ENCODE results near the gene RMDN2.
"Not testable (repeated sequence)": the region's sequence is repeated elsewhere in the genome, so short reads cannot be mapped to it uniquely, and the experiment has no call there.

Gene RMDN2

DNA sequence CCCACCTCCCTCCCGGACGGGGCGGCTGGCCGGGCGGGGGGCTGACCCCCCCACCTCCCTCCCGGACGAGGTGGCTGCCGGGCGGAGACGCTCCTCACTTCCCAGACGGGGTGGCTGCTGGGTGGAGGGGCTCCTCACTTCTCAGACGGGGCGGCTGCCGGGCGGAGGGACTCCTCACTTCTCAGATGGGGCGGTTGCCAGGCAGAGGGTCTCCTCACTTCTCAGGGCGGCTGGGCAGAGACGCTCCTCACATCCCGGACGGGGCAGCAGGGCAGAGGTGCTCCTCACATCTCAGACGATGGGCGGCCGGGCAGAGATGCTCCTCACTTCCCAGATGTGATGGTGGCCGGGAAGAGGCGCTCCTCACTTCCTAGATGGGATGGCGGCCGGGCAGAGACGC is 7.8 kb downstream of the RMDN2 start:
- DNase-seq (ENCODE audit: low read depth in 2 of 2) = not testable (repeated sequence)

GRCh38 chr2:37934591-37935513 is 9.8 kb downstream of the RMDN2 start:
- no peak for DNase-seq (ENCODE audit: low read depth in 2 of 2)

- not testable (repeated sequence) for DNase-seq (ENCODE audit: low read depth in 2 of 2)
Measured at GRCh38 chr2:37937568-37937967, 12.5 kb downstream of the RMDN2 start.

- not testable (repeated sequence) for DNase-seq (ENCODE audit: low read depth in 2 of 2)
Measured at GRCh38 chr2:37941267-37941666, 16.2 kb downstream of the RMDN2 start.

DNA sequence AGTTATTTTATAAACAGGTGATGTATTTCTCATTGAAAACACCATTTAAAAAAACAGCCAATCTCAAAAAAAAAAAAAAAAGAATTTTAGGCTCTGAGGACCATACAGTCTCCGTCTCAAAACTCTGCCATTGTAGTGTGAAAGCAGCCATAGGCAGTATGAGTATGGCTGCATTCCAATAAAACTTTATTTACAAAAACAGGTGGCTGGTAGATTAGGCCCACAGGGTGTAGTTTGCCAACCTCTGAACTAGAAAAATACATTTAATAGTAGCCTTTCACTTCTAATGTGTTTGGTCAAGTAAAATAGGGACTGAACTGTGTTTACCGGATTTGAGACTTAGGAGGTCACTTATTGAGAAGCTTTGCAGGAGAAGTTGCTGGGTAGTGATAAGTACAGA is 19.2 kb downstream of the RMDN2 start:
- DNase-seq (ENCODE audit: low read depth in 2 of 2) = no peak

GRCh38 chr2:37947306-37947705 is 22.2 kb downstream of the RMDN2 start:
- DNase-seq (ENCODE audit: low read depth in 2 of 2) = no peak

GRCh38 chr2:37962018-37962739 is 37.1 kb downstream of the RMDN2 start:
- not testable (repeated sequence) for DNase-seq (ENCODE audit: low read depth in 2 of 2)

DNA sequence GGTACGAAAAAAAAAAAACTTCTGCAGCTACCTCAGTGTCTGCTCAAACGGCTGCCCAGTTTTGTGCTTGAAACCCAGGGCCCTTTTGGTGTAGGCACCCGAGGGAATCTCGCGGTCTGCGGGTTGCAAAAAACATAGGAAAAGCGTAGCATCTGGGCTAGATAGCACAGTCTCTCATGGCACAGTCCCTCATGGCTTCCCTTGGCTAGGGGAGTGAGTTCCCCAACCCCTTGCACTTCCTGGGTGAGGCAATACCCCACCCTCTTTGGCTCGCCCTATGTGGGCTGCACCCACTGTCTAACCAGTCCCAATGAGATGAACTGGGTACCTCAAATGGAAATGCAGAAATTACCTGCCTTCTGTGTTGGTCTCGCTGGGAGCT is 37.6 kb downstream of the RMDN2 start:
- DNase-seq (ENCODE audit: low read depth in 2 of 2) = not testable (repeated sequence)

DNA sequence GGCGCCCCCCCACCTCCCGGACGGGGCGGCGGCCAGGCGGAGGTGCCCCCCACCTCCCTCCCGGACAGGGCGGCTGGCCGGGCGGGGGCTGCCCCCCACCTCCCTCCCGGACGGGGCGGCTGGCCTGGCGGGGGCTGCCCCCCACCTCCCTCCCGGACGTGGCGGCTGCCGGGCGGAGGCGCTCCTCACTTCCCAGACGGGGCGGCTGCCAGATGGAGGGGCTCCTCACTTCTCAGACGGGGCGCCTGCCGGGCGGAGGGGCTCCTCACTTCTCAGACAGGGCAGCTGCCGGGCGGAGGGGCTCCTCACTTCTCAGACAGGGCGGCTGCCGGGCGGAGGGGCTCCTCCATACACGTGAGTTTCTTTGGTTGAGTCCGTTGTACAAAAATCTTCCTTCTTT is 38.8 kb downstream of the RMDN2 start:
- not testable (repeated sequence) for DNase-seq (ENCODE audit: low read depth in 2 of 2)

- DNase-seq (ENCODE audit: low read depth in 2 of 2) = no peak
Measured at GRCh38 chr2:37966326-37966725, 41.2 kb downstream of the RMDN2 start.

GRCh38 chr2:37969731-37970130 is 44.6 kb downstream of the RMDN2 start:
- no peak for DNase-seq (ENCODE audit: low read depth in 2 of 2)

DNA sequence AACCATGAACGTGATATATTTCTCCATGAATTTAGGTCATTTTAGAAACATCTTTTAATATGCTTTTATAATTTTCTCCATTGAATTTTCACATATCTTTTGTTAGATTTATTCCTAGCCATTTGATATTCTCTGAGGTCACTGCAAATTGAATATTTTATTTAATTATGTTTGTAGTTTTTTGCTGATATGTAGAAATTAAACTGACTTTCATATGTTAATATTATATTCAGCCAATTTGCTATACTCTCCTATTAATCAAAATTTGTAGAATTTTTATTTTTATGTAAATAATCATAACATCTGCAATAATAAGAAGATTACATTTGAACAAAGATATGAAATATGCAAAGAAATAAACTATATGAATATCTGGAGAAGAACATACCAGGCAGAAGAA is 46.9 kb downstream of the RMDN2 start:
- no peak for DNase-seq (ENCODE audit: low read depth in 2 of 2)

- DNase-seq (ENCODE audit: low read depth in 2 of 2) = no peak
Measured at GRCh38 chr2:37973615-37974353, 48.7 kb downstream of the RMDN2 start.

DNA sequence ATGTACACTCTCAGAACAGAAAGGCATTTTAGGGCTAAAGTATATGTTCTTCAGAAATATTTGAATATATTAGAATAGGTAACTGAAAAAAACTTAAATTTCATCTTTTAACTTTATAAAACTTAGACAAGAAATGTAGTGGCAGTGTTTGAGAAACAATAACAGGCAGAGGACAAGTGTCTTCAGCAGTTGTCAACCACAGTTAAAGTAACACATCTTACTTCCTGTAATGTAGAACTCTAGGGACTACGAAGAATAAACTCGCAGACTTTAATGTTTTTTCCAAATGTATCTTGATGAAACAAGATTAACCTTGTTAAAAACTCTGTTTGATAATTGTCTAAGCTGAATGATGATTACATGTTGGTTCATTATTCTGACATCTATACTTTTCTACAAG is 50.7 kb downstream of the RMDN2 start:
- DNase-seq (ENCODE audit: low read depth in 2 of 2) = no peak

DNA sequence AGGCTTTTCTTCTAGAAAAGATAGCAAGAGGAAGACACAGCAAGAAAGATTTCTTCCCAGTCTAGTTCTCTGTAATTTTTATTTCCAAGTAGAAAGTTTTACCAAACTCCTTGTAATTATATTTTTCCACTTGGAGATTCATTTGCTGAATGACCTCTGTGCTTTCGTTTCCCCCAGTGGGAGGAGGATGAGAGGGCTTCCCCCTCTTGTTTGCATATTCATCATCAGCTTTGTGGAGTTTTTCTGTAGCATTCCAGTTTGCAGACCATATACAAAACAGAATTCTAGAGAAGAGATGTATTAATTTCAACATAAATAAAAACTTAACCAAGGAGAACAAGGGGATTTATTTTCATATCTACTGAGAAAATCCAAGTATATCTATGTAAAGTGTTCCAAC is 51.3 kb downstream of the RMDN2 start:
- DNase-seq (ENCODE audit: low read depth in 2 of 2) = no peak

DNA sequence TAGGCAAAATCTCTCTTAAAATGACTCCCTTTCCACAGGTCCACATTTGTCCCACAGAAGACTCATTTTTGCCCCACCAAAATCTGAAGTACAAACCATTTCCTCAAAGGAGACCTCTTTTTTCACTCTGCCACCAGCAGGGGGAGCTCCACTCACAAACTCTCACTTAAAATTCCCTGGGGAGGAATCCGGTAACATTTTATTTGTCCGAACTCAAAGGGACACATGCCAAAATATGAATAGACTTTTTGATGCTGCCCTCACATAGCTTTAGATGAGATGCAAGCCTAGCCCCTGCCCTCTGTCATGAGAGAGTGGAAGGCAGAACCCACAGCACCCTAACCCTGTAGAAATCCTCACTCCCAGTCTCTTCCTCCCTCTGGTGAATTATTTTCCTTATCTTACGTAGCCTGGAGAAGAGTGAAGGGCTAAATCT is 57.1 kb downstream of the RMDN2 start:
- peak; percentile 30 to 45 for DNase-seq (ENCODE audit: low read depth in 2 of 2)

GRCh38 chr2:37982847-37983246 is 57.8 kb downstream of the RMDN2 start:
- DNase-seq (ENCODE audit: low read depth in 2 of 2) = no peak

GRCh38 chr2:37983719-37984118 is 58.6 kb downstream of the RMDN2 start:
- DNase-seq (ENCODE audit: low read depth in 2 of 2) = no peak

DNA sequence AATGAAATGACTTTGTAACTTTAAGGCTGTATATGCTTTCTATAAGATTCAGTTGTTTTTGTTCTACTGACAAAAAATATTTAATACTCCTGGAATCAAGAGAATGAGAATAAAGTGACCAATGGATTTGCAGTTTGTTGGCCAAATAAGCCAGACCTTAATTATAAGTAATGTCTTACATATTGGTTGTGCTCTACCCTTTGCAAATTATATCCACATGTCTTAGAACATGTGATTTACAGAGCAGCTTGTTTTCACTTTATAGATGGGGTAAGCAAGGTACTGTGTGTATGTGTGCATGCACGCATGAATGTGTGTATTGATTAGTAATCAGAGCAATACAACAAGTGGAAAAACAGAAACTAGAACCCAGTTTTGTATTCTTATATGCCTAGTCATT is 59.1 kb downstream of the RMDN2 start:
- DNase-seq (ENCODE audit: low read depth in 2 of 2) = no peak

GRCh38 chr2:37984589-37984988 is 59.5 kb downstream of the RMDN2 start:
- DNase-seq (ENCODE audit: low read depth in 2 of 2) = no peak

DNA sequence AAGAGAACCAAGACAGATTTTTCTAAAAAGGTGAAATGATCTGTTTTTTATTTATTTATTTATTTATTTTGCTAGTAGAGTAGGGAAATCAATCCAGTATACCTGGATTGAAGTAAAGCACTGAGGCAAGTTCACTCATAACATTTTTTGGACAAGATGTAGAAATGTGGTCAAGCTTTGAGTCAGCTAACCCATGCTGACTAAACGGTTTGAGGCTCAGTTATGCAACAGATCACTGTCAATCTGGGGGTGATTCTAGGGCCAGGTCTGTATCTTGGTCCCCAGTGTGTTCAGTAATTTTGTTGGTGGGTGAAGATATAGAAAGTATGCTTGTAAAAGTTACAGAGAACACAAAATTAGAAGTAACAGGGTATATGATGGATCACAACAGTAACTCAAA is 60.2 kb downstream of the RMDN2 start:
- DNase-seq (ENCODE audit: low read depth in 2 of 2) = peak; percentile 41

GRCh38 chr2:37987098-37987775 is 62.1 kb downstream of the RMDN2 start:
- DNase-seq (ENCODE audit: low read depth in 2 of 2) = no peak

Measured in fibroblast of skin of left biceps (primary cell).